Measurements from ENCODE around the gene CDC20.

CDC20 gene

DNA sequence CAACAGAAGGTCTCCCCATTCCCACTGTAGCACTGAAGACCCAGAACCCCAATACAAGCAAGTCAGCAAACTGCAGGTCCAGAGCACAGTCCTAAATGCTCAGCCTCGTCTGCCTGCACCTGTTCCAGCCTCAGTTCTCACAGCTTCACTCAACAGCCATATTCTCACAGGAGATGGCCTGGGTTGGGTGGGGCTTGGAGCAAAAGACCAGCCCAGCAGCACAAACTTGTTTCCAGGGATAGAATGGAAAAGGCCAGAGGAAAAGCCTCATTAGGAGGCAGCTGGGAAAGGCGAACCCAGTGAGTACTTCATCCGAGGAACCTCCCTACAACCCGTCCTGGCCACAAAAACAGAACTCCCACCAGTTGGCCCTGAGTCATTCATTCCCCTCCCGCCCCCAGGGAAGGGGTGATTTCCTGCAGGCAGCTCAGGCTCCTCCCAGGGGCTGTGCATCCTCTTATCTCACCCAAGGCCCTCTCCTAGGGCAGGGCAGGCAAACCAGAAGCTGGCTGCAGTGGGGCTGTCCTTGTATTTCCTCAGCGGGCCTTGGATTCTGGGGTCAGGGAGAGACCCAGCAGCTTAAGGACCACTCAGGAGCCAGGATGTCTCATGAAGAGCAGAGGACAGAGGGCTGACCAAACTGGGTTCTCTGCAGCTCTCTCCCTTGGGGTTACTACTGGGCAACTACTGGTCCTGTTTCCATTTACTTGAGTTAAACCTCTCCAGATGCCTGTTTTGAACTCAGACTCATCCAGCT, 28.6 kb upstream of the CDC20 start:
- DNase-seq, result no peak

DNA sequence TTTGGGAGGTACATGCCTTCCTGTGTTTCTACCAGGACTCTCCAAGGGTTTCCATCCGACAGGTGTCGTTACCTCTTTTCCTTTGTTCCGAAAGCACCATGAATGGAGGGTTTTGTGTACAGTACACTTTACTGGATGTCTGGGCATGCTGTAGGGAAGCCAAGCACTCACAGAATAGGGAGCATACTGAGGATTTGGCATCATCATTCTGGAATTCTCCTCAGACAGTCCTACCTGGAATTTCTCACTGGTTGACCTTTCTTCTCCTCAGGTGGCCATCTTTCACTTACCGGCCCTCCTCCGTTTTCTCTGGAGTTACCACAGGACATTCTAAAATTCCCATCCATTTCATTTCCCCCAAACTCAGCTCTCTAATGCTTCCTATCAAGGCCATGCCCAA, 27.1 kb upstream of the CDC20 start:
- DNase-seq, result no peak

DNA sequence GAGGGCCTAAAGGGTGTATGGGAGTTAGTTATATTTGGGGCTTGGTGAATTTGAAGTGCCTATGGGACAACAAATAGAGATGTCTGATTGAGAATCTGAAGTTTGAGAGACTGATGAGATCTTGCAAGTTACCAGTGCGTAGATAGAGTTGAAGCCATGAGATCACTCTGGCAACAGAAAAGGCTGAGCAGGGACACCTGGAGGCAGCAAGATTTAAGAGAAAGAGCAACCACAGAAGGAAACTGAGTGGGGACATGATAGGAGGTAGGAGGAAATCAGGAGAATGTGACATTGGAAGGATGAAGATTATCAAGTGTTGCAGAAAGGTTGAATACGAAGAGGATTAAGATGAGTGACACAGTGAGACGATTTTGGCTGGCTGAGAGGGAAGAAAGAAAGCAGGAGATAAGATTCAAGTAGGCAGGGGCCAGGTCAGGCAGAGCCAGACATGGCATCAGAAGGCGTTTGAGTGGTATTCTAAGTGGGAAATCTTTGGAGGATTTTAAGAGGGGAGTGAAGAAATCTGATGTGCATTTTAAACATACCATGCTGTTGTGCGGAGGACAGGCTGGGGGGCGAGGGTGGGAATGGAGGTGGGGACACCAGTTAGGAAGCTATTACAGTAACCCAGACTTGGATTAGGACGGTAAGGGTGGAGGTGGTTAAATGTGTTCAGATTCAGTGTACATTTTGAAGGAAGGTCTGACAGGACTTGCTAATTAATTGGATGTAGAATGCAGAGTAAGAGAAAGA, 24.2 kb upstream of the CDC20 start:
- DNase-seq, result no peak

DNA sequence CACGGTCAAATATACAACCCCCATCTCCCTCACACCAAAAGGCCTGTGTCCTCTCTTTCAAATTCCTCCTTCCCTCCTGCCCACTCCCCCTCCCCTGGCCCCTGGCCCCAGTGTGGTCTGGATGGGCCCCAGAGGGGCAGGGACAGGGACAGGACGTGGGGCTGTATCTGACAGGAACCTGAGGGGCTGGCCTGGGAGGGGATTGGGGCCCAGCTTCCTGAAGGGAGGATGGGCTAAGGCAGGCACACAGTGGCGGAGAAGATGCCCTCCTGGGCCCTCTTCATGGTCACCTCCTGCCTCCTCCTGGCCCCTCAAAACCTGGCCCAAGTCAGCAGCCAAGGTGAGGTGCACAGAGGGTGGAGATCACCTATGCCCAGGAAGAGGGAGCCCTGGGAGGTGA, 21.2 kb upstream of the CDC20 start, which contains the start of gene MPL:
MPL (plus strand) TSS at position 231 of the 400 bp plus-strand sequence; CDS start at position 262, 31 bp downstream.
- no peak for DNase-seq

GRCh38 chr1:43338001-43338400, 20.8 kb upstream of the CDC20 start:
- no peak for DNase-seq

DNA sequence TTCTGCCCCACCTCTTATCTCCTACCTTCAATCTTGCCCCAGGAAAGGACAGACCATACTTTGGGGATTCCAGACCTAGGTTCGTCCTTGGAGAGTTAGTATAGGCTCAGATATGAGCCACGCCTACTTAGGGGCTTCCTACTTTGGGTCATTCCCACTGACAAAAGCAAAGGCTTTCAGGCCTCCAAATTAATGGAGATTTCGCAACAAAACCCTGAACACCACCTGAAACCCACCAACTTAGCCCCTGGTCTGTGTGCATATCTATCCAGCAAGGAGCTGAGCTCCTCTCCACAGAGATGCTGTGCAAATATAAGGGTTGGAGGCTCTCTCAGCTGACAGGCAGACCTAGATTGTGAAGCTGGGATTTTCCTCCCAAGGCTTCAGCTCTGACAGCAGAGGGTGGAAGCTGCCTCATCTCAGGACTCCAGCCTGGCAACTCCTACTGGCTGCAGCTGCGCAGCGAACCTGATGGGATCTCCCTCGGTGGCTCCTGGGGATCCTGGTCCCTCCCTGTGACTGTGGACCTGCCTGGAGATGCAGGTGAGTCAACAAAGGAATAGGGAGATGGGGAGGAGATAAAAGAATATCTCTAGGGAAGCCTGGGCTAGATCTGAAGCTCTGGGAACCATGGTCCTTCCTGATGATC, 19.1 kb upstream of the CDC20 start:
- no peak for DNase-seq

- DNase-seq, result no peak
These were observed 18.2 kb upstream of the CDC20 start for GRCh38 chr1:43340559-43340958.

DNA sequence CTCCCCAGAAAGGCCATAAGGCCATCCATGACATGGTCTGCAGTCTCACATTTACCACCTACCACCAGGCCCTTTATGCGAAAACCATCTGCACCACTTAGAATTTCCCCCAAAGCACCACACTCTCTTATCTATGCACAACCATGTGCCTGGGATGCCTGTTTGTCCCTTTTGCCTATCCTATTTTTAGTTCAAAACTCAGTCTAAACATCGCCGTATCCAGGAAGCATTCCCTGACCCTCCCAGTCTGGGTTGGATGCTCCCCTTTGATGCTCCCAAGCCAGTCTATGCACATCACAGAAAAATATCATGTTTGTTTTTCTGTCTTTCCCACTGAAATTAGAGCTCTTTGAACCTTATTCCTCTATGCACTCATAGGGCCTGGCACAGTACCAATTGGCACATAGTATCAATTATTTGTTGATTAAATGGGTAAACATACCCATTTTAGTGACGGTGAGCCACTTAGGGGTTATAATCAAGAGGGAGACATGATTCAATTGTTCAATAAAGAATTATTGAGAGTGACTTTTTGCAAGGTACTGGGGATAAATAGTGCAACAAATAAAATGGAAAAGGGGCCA, 14.4 kb upstream of the CDC20 start:
- DNase-seq, result no peak

- DNase-seq, result no peak
These were observed 13.7 kb upstream of the CDC20 start for GRCh38 chr1:43345120-43345519.

DNA sequence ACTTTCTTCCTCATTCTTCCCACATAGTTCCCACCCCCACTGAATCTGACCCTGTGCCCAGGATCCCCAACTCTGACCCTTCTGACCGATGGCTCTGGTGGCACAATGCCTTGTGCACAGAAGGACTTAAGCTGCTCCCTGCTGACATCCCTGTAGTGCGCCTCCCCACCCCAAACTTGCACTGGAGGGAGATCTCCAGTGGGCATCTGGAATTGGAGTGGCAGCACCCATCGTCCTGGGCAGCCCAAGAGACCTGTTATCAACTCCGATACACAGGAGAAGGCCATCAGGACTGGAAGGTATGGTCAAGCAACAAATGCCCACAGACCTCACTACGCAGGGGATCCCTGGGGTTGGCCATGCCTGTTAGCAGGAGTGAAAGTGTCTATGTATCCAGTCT, 12.1 kb upstream of the CDC20 start:
- no peak for DNase-seq

- no peak for DNase-seq
These were observed 10.4 kb upstream of the CDC20 start for GRCh38 chr1:43348343-43348808.

DNA sequence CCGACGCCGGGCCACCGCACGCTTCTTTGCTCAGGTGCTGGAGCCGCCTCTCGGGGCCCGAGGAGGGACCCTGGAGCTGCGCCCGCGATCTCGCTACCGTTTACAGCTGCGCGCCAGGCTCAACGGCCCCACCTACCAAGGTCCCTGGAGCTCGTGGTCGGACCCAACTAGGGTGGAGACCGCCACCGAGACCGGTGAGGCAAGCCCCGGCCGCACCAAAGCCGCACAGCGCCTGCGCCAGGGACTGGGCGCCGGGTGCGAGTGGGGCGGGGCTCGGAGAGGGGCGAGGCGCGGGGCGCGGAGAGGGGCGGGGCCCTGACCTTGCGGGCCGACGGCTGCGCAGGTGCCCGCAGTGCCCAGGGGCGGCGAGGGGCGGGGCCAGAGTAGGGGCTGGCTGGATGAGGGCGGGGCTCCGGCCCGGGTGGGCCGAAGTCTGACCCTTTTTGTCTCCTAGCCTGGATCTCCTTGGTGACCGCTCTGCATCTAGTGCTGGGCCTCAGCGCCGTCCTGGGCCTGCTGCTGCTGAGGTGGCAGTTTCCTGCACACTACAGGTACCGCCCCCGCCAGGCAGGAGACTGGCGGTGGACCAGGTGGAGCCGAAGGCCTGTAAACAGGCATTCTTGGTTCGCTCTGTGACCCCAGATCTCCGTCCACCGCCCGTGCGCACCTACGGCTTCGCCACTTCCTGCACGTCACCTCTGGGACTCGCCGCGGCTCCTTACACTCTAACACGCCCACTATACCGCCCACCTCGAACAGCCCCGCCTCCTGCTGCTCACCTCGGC, 9.8 kb upstream of the CDC20 start:
- DNase-seq, result peak in 1 of 2 experiments; percentile 58

DNA sequence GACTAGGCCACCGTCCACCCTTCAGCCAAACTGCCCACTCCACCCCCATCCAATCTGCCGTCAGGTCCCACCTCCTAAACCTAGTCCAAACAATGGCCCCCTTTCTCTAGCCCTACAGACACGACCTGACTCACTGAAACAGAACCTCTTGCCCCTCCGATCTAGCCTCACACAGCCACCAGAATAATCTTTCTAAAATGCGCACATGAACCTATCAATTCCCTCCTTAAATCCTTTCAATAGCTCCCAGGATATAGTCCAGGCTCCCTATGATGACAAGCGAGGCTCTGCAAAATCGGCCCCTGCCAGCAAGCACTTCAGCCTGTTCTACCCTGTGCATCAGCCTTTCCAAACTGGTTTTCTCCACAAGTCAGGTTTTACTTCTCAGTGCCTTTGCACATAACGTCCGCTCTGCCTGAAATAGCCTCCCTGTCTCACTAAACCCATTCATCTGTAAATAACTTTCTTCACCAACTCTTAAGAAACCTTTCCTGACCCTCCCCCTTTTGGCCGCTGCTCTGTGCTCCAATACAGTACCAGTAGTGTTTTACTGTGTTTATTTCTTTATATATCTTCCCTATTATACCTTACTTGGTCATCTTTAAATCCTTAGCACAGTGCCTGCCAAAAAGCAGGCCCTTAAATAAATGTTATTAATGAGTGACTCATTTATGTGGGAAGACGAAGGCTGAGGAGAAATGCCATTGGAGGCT, 9.0 kb upstream of the CDC20 start:
- no peak for DNase-seq

DNA sequence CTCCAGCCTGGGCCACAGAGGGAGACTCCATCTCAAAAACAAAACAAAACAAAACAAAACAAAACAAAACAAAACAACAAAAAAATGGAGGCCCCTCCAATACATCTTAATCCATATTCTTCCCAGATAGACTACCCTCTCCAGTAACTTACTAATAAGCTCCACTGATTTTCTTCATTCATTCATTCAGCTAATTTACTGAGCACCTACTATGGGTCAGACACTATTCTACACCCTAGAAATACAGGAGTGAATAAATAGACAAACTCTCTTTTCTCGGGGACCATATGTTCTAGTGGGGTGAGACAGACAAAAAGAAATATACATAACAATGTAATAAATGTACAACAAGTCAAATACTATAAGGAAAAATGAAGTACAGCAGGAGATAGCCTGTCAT, 7.8 kb upstream of the CDC20 start:
- no peak for DNase-seq

- no peak for DNase-seq
These were observed 7.1 kb upstream of the CDC20 start for GRCh38 chr1:43351421-43352350.

- no peak for DNase-seq
These were observed 6.5 kb upstream of the CDC20 start for GRCh38 chr1:43352351-43352705.

GRCh38 chr1:43352881-43353280, 5.9 kb upstream of the CDC20 start:
- no peak for DNase-seq

DNA sequence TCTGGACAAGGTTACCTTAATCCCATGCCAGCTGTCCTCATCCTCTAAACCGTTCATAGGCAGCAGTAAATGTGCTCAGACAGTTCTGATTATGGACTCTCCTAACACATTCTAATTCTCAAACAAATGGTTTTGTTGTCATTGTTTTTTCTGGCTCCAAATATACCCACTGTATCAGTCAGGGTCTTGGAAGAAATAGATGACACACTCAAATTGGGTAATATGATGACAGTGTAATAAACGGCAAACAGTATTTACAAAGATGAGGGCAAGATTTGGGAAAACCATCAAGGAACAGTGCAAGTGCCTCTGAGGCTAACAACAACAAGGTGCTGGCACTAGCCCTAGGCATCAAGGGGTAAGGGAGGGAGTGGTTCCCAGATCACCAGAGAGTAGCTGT, 4.3 kb upstream of the CDC20 start:
- no peak for DNase-seq

GRCh38 chr1:43354936-43355335, 3.8 kb upstream of the CDC20 start:
- DNase-seq, result no peak

DNA sequence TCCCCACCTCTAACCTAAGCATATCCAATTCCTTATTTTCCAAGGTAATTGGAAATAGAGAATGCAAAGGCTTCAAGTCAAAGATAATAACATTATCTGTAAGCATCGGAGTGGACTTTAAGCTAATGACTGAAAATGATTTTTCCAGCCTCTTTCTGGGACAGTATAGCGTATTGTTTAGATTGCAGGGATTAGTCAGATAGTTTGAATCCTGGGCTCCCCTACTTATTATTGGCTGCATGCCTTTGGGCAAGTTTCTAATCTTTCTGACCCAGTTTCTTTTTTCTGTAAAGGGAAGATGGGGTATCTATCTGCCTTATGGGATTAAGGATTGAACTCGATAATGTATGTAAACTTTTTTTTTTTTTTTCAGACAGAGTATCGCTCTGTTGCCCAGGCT, 1.5 kb upstream of the CDC20 start:
- DNase-seq, result no peak

All from NCI-H446 (cell line).